ENCODE measurements around the gene RWDD1.
"Not testable (repeated sequence)": the region's sequence is repeated elsewhere in the genome, so short reads cannot be mapped to it uniquely, and the experiment has no call there.

RWDD1 gene

GRCh38 chr6:116561377-116562018, 9.8 kb upstream of the RWDD1 start:
- DNase-seq = peak; percentile 79

- DNase-seq = no peak
These were observed 9.3 kb upstream of the RWDD1 start for GRCh38 chr6:116562019-116562403.

GRCh38 chr6:116562614-116563013, 8.7 kb upstream of the RWDD1 start:
- DNase-seq = peak; percentile 56

- DNase-seq = no peak
These were observed 7.5 kb upstream of the RWDD1 start for GRCh38 chr6:116563830-116564229.

GRCh38 chr6:116564311-116564710, 7.0 kb upstream of the RWDD1 start:
- DNase-seq = no peak

GRCh38 chr6:116564921-116565872, 6.1 kb upstream of the RWDD1 start:
- no peak for DNase-seq

- DNase-seq = no peak
These were observed 3.2 kb upstream of the RWDD1 start for GRCh38 chr6:116568111-116568510.

- DNase-seq = no peak
These were observed 2.2 kb upstream of the RWDD1 start for GRCh38 chr6:116568821-116569755.

GRCh38 chr6:116571683-116572000, 338 bp downstream of the RWDD1 start:
- DNase-seq = no peak

GRCh38 chr6:116572162-116572561, 858 bp downstream of the RWDD1 start:
- DNase-seq = peak; percentile 24

GRCh38 chr6:116575227-116575626, 3.9 kb downstream of the RWDD1 start:
- no peak for DNase-seq

GRCh38 chr6:116577486-116577885, 6.2 kb downstream of the RWDD1 start:
- no peak for DNase-seq

- DNase-seq = no peak
These were observed 7.0 kb downstream of the RWDD1 start for GRCh38 chr6:116578335-116578734.

- no peak for DNase-seq
These were observed 7.8 kb downstream of the RWDD1 start for GRCh38 chr6:116579143-116579542.

- no peak for DNase-seq
These were observed 8.9 kb downstream of the RWDD1 start for GRCh38 chr6:116580198-116580597.

- no peak for DNase-seq
These were observed 15.0 kb downstream of the RWDD1 start for GRCh38 chr6:116586276-116586675.

- DNase-seq = no peak
These were observed 15.4 kb downstream of the RWDD1 start for GRCh38 chr6:116586738-116587137.

- no peak for DNase-seq
These were observed 23.9 kb downstream of the RWDD1 start for GRCh38 chr6:116595247-116595646.

- peak; percentile 20 for DNase-seq
These were observed 25.5 kb downstream of the RWDD1 start for GRCh38 chr6:116596815-116597214.

- not testable (repeated sequence) for DNase-seq
These were observed 32.6 kb downstream of the RWDD1 start for GRCh38 chr6:116603916-116604315.

GRCh38 chr6:116604868-116605267, 33.6 kb downstream of the RWDD1 start:
- not testable (repeated sequence) for DNase-seq

GRCh38 chr6:116605935-116606334, 34.6 kb downstream of the RWDD1 start:
- DNase-seq = no peak

- DNase-seq = no peak
These were observed 39.8 kb downstream of the RWDD1 start for GRCh38 chr6:116611056-116611455.

All from hematopoietic multipotent progenitor cell treated with erythropoietin and hydrocortisone succinate and interleukin-3 and kit ligand, for 8 days (in vitro differentiated cells).